ENCODE measurements around the gene VPS39.

The VPS39 gene

DNA sequence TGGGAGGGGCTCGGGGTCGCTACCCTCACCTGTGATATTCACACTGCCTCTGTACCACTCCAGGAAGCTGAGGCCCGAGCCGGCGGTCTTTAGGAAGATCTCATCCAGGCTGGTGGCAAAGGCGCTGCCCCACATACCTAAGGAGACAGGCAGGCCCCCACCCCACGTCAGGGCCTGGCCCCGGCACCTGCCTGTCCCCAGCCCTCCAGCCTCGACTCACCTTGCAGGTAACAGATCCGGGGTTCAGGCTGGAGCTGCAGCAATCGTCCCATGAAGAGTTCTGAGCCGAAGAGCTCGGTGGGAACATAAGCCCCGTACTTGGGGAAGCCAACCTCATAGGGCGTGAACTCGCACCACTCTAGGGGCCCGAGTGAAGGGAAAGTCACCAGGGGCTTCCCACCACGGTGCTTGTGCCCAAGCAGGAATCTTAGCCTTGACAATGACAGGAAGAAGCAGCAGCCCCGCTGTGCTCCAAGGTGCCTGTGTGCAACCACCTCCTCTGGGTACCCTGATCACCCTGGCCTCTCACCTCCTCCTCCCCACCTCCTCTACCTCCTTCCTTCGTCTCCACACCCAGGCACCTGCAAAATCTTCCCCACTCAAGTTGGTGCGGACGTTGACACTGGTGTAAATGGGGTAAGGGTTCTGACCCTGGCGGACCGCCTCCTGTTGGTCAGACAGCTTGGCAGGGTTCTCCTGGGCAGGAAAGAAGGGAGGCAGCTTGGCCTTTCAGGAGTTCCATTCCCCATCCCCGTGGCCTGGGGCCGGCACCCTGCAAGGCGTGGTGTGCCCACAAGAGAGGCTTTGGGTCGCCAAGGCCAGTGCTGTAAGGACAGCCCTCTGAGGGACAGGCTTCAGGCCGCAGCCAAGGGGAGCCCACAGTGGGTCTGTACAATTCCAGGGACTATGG is 62.3 kb downstream of the VPS39 start:
- DNase-seq (ENCODE audit: low read depth): no peak

DNA sequence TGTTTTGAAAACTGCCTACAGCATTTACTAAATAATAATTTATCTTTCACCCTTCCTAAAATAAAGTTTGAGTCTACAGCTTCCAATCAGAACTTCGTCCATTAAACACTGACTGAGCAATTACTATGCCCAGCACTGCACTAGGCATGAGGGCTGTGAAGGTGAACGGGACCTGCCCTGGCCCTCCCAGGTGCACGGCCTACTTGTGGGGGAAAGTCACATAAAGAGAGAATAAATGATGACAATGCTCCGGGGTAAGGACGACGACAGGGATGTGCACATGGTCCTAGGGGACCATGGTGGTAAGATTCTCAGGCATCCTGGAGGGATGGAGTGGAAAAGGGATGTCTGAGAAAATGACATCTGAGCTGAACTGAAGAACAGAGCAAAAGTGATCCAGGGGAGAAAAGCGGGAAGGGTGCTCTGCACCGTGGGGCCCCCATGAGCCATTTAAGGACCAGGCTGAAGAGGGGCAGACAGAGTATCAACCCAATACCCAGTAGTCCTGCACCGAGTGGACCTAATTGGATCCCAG is 63.2 kb downstream of the VPS39 start:
- no peak for DNase-seq (ENCODE audit: low read depth)

DNA sequence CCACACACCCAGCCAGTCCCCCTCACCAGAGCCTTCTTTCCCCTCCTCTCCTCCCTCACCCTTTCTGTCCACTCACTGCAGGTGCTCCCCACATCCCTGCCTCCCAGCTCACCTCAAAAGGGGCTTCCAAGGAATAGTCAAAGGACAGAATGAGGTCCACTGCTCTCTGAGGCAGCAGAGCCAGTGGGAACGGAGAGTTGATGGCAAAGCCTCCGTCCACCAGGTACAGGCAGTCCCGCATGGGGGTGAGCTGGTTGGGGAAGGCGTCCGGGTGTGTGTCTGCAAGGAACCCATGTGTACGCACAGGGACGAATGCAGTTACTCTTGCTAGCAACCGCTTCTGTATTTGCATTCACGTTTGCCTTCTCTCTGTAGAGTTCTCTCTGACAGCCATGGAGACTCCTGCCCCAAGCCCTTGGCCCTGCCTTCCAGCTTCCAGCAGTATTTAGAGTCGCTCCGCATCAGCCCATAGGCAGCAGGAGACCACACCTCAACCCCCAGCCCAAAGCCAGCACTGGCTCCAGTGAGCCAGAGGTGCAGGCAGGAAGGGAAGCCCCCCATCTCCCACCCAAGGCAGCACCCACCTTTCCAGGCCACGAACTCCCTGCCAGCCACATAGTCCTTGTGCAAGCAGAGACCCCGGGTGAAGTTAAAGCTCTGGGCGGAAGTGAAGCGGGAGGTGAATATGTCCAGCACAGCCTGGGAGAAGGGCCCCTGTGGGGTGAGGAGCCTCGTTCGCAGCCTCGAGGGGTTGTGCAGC is 64.1 kb downstream of the VPS39 start:
- no peak for DNase-seq (ENCODE audit: low read depth)

DNA sequence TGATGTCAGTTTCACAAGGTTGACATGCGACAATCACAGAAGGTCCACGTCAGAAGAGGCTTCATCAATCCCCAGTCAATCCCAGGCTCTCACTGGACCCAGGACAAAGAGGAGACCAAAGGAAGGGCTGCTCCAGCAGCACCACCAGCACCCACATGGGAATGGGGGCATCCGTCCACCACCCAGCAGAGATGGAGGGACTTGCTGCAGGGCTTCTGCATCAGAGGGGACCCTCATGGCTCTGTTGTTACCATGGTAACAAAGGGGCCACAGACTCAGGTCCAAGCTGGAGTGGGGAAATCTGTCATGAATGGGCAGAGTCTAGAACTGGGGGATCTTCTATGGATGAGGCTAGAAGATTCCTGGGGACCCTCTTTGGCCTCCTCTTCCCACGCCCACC is 64.7 kb downstream of the VPS39 start:
- DNase-seq (ENCODE audit: low read depth): no peak

DNA sequence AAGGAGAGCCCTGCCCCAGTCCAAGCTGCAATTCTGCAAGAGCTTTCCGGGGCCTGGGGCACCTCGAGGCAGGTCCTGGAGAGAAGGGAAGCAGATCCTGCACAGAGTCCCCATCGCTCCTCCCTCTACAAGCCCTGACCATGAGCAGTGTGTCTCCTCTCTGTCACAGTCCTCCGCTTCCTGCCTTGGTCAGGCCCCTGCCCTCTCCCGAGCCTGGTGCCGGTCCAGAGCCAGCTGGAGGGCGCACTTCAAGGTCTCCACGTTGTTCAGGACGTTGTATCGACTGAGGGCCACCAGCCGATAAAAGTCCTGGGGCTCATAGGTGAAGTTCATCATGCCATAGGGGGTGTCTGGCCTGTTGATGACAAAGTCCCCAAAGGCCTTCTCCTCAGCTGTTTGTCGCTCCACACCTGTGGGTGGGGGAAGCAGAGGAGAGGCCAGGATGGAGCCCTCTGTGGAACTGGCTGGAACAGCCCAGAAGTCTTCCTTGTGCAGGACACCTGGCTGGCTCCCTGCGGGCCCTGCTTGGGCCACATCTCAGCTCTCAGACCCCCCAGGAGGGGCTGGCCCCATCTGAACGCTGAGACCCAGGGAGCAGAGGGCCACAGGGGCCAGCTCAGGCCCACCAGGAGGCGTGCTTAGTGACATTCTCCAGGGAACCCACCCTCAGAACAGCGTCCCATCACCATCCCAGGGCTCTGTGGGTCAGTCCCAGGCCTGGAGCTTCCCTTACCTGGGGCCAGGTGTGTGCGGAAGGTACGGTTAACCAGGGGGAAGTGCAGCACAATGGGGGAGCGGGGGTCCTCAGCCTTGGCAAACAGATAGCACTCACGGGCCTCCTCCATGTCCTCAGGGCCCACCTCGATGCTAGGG is 66.1 kb downstream of the VPS39 start:
- no peak for DNase-seq (ENCODE audit: low read depth)

DNA sequence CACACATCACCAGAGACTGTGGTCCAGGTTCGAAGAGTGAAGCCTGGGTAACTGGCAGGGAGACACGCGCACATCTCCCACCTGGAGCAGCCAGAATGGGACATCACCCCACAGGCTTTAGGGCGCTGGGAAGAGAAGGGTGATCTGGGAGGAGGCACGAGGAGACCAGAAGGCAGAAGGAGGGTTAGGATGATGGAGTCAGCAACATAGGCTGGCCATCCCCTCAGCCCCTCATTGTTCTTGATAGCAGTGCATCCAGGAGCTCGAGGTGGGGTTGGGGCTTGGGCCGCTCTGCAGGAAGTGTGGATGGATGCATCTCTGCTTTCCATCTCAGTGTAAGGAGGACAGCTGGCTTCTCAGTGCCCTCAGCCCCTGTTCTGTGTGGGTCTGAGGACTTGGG is 66.9 kb downstream of the VPS39 start:
- DNase-seq (ENCODE audit: low read depth): no peak

DNA sequence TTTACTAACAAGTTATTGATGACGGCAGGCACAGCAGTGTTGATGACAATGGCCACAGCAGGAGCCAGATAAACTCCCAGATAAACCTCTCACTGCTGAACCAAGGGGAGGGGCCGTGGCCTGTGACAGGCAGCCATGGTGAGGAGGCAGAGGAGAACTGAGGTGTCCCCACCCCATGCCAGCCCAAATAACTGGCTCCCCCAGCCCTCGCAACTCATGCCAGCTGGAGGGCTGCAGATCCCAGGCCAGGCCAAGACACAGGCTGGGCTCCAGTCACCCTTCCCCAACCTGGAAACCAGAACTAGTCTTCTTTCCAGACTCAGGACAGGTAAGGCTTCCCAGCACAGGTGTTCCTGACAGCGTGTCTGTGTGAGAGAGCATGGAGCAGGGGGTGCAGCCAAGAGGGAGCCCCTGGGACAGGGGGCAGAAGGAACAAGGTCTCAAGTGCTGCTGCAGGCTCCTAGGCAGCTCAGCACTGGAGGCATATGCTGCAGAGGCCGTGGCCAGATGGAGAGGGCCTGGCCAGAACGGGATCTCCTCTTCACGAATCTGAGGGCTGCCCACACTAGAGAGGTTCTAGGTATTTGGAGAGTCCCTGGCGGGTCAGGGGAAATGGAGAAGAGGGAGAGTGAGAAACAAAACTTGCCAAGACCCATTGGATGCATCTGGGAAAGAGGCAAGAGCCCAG is 67.6 kb downstream of the VPS39 start:
- DNase-seq (ENCODE audit: low read depth): no peak

DNA sequence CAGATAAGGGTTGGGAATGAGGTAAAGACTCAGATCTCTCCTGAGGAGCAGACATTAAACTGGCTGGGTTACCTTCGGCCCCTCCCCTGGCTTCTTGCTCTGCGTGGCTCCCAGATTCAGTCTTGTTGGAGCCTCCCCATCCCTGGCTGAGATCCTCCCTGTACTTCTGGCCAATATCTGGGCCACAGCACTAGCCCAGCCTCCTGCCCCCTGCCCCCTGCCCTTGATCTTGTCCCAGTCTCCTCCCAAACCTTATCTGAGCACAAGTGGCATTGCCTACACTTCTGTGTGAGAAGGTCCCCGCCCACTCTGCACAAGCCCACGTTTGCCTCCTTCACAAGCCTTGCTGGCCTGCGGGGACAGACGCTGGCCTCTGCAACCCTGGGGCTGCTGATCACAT is 68.5 kb downstream of the VPS39 start:
- DNase-seq (ENCODE audit: low read depth): no peak

DNA sequence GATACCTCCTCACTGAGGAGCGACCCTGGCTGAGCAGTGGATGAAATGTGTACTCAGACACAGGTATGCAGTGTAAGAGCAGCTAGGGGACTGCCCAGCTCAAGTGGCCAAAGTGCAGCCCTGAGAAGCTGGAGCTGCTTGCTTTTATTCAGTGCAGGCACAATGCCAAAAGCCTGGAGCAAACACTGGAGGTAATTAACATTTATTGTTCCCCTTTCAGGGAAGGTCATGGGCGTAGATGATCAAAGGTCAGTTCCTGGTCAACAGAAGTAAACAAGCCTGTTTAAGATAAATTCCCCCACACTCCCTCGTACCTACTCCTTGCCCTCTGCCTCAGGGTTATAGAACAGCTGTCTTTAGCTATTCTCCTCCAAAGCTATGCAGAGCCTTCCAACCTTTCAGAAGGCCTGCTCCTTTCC is 69.1 kb downstream of the VPS39 start:
- no peak for DNase-seq (ENCODE audit: low read depth)

DNA sequence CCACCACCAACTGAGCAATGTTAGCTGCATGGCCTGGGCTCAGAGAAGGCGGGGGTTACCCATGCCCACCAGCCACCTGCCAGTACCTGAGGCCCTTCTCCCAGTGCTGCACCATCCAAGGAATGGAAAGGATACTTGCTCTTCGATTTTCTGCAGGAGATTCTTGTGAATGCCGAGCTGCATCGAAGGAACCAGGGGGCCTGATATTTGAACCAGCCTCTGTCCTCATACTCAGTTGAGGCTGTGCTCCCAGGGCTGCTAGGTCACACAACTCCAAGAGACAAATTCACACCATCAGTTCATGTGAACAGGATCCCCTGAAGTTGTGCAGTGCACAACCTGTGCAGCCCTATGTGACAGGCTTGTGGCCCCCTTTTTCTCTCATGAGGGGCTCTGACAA is 69.7 kb downstream of the VPS39 start:
- no peak for DNase-seq (ENCODE audit: low read depth)

DNA sequence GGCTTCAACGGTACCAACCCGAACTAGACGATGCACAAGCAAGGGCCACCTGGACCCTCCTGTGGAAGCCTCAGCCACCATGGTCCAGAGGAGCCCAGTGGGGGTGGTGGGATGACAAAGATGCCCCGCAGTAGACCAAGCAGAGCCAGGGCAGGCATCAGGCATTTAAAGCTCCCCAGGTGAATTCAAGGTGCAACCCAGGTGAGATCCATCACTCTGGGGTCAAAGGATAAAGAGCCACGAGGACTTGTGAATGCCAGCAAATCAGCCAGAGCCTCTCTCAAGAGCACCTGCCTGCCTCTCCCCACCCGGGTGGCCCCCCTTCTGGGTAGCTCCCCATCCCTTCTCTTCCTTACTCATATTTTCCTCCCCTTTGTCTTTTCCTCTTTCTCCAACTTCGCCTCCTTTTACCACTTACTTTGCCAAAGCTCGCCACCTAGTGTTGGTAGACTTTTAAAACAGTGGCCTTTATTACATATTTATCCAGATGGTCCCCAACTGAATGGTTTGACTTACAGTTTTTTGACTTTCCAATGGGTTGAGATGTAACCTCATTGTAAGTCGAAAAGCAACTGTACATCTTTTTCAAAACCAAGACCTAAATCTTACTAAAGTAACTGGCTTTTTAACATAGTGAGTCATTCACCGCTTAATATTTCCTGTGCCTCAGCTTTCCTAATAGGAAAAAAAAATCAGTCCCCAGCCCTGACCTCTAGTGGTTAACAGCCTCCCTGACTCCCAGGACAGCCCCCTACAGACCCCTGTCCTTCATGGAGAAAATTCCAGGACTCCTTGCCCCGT is 70.4 kb downstream of the VPS39 start:
- no peak for DNase-seq (ENCODE audit: low read depth)

DNA sequence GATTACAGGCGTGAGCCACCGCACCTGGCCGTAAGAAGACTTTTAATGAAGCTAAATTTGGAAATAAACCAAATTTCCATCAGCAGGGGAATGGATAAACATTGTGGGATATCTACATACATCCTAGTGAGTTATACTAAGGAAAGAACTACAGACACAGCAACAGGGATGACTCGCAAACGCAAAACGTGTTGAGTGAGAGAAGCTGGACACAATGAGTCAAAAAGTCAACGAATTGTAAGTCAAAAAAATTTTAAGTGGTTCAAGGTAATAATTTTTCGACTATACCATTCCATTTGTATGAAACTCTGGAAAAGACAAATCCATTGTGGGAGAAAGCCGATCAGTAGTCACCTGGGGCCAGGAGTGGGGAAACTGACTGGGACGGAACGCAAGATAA is 71.6 kb downstream of the VPS39 start:
- DNase-seq (ENCODE audit: low read depth): no peak

DNA sequence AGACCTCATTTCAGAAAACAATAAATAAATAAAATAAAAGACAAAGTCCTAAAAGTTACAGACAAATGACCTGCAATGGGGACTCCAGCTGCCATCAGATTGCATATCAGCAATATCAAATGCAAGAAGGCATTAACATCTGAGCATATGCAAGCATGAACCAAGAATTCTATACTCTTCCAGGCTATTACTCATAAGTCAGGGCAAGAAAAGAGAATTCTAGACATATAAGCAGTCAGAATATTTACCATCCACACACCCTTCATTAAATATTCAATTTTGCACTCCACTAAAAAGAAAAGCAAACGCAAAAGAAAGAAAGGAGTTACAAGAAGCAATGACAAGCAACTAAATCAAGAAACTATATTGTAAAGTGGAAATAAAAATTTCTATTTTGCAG is 72.8 kb downstream of the VPS39 start:
- no peak for DNase-seq (ENCODE audit: low read depth)

DNA sequence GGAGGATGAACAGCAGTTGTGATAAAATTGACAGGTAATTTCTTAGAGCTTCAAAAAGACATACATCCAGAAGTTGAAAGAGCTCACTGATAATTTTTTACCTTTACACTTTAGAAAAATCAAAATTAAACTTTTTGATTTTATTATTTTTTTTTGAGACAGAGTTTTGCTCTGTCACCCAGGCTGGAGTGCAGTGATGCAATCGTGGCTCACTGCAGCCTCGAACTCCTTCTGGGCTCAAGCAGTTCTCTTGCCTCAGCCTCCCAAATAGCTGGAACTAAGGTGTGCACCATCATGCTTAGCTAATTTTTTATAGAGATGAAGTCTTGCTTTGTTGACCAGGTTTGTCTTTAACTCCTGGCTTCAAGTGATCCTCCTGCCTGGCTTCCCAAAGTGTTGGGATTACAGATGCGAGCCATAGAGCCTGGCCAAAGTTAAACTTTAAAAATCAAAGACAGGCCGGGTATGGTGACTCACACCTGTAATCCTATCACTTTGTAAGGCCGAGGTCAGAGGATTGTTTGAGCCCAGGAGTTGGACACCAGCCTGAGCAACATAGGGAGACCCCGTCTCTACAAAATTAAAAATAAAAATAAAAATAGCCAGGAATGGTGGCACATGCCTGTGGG is 73.4 kb downstream of the VPS39 start:
- DNase-seq (ENCODE audit: low read depth): no peak

DNA sequence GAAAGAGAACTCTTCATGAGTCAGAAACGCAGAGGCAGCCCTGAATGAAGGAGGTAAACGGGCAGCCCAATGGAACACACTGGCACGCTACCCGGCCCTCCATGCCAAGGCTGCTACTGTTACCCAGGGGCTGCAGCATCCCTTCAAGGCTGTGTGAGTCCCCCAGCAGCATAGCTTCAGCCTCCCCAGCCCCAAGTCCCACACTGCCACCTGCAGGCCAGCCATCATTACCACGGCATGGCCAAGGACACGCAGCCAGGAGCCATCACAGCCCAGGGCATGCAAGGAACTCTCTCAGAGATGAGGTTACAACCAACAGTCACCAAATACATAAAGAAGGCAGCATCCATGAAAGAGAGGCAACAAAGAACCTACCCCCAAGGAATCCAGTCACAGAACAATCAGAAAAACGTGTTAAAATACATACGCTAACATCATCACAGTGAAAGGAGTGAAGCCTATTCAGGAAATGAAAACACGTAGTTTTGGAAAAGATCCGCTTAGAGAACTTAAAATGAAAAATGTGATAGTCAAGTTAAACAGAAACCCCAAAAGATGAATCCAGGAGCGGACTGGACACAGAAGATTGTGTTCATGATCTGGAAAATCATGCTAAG is 74.1 kb downstream of the VPS39 start:
- peak; percentile 32 for DNase-seq (ENCODE audit: low read depth)

DNA sequence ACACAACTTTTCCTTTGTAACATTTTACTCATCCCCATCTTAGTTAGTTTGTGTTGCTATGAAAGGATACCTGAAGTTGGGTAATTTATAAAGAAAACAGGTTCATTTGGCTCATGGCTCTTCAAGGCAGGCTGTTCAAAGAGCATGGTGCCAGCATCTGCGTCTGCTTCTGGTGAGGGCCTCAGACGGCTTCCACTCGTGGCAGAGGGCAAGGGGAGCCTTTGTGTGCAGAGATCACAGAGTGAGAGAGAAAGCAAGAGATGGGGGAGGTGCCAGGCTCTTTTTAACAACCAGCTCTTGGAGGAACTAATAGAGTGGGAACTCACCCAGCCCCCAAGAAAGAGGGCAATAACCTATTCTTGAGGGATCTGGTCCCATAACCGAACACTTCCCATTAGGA is 74.7 kb downstream of the VPS39 start:
- DNase-seq (ENCODE audit: low read depth): no peak

DNA sequence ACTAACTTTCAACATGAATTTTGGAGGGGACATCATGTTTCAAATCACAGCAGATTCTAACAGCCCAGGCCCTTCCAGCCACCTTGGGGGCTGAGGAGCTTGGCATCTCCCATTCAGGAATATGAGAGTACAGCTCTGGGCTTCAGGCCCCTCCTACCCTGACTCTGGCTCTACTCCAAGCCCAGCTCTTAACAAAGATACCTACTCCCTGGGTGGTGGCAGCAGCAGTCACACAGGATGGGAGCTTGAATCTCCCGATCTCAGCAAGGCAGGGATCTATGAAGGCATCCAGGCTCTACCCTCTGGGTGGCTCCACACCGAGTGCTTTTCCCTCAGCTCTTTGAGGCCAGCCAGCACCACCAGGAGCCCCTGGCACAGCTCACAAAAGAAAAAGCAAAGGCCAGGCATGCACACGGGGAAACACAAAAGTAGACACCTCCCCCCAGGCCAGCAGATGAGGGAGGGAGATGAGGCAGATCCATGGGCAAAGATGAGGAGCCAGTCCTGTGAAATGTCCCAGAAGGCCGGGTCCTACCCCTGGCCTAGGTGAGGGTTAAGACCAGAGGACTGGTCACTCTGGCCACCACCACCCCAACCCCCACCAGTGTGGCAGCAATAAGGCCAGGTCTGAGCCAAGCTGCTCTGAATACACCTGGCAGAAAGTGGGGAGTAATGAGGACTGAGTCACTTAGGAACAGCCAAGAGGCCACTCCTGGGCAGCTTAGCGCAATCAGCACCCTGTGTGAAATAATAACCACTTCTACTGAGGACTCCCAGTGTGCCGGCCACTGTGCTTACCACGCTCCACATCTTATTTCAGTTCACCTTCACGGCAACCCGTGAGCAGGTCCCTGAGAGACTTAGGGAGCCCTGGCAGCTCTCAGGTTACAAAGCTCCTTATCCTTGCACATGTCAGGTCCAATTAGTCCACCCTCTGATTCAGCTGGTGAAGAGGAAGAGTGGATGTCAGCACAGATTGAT is 76.0 kb downstream of the VPS39 start:
- no peak for DNase-seq (ENCODE audit: low read depth)

DNA sequence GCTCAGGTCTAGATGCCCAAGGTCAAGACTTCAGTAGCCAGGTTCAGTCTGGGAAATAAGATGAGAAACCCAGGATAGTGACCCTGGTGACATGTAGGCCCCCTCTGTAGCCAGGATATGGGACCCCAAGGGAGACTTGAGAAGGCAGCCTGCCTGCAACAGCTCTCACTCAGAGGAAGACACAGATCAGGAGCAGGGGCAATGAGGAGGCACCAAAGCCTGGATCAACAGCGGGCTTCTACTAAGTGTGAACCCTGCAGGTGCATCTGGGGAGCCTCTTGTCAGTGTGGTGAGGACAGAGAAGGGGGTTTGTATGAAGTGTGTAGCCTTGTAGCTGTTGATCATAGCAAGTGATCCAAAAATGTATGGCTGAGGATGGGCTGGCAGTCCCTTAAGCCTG is 77.1 kb downstream of the VPS39 start:
- DNase-seq (ENCODE audit: low read depth): no peak
